ENCODE data around the gene TMPRSS11E.

GRCh38 chr4:68499021-68499420 lies 51.8 kb downstream of the TMPRSS11E start:
- TF ChIP-seq SUZ12 (IDR thresholded peaks at IDR 0.05) (no peak), FOXA1 (IDR thresholded peaks at IDR 0.05) (no peak), TARDBP (IDR thresholded peaks at IDR 0.05) (no peak), PKNOX1 (IDR thresholded peaks at IDR 0.05) (no peak), BHLHE40 (IDR thresholded peaks at IDR 0.05; ENCODE audit: borderline replicate concordance) (no peak), FOXK2 (IDR thresholded peaks at IDR 0.05) (no peak), FOXM1 (IDR thresholded peaks at IDR 0.05; ENCODE audit: borderline replicate concordance) (no peak), ZNF384 (IDR thresholded peaks at IDR 0.05) (no peak), CTBP1 (IDR thresholded peaks at IDR 0.05; ENCODE audit: borderline replicate concordance) (no peak), SP1 (IDR thresholded peaks at IDR 0.05) (no peak), NFRKB (IDR thresholded peaks at IDR 0.05) (no peak), ELF4 (IDR thresholded peaks at IDR 0.05) (no peak), HDGF (IDR thresholded peaks at IDR 0.05; ENCODE audit: borderline replicate concordance) (no peak)
